Measurements from ENCODE around the gene XRCC1.

- TF ChIP-seq, protein P1, sequence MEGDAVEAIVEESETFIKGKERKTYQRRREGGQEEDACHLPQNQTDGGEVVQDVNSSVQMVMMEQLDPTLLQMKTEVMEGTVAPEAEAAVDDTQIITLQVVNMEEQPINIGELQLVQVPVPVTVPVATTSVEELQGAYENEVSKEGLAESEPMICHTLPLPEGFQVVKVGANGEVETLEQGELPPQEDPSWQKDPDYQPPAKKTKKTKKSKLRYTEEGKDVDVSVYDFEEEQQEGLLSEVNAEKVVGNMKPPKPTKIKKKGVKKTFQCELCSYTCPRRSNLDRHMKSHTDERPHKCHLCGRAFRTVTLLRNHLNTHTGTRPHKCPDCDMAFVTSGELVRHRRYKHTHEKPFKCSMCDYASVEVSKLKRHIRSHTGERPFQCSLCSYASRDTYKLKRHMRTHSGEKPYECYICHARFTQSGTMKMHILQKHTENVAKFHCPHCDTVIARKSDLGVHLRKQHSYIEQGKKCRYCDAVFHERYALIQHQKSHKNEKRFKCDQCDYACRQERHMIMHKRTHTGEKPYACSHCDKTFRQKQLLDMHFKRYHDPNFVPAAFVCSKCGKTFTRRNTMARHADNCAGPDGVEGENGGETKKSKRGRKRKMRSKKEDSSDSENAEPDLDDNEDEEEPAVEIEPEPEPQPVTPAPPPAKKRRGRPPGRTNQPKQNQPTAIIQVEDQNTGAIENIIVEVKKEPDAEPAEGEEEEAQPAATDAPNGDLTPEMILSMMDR (IDR thresholded peaks at IDR 0.05), result peak in 2 of 12 donors; percentile 9
- peak in 1 of 2 donors; percentile 77 for TF ChIP-seq POLR2A (IDR thresholded peaks at IDR 0.05)
Measured at GRCh38 chr19:43619262-43620060, 44.1 kb upstream of the XRCC1 start, which contains the start of gene ZNF428.

Data from heart left ventricle (tissue), 13 donors.